HG03432 (cell line): ENCODE results near the gene GRN.
"Not testable (repeated sequence)": the region's sequence is repeated elsewhere in the genome, so short reads cannot be mapped to it uniquely, and the experiment has no call there.

ENCODE experiments used
- ATAC-seq: cut with Tn5 transposase; IDR thresholded peaks from one replicate; pipeline ENCODE4 v1.9.1; 2021; ENCODE audit warnings: mild to moderate bottlenecking, moderate library complexity; ENCODE audit not compliant: unreplicated experiment

GRN gene

DNA sequence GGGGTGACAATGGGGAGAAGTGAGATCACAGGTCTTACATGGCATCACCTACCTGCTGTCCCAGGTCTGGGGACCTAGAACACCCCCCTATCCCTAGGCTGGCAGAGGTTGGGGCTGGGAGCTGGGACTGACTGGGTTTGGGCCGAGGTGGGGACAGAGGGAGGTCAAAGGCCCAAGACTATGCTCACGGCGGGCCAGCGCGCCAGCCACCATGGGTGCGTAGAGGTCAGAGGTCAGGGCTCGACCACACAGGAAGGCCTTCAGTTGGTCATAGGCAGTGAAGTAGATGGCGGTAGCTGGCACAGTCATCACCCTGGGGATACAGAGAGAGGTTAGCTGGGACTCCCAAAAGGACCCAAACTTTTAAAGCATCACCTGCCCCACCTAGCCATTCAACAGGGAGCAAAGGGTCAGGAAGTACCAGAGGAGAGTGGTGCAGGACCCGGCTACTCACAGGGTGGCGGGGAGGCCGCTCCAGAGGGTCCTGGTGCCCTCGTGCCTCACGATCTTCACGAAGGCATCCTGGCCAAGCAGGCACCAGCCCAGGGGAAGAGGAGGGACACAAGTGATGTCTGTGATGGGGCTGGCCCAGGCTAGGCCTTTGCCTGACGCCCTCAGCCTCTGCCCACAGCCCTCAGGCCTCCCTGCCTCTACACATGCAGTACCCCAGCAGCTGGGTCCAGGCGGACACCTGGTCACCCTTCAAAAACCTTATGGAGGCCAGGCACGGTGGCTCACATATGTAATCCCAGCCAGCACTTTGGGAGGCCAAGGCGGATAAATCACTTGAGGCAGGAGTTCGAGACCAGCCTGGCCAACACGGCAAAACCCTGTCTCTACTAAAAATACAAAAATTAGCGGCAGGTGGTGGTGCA, 23.6 kb upstream of the GRN start:
- ATAC-seq = no peak

DNA sequence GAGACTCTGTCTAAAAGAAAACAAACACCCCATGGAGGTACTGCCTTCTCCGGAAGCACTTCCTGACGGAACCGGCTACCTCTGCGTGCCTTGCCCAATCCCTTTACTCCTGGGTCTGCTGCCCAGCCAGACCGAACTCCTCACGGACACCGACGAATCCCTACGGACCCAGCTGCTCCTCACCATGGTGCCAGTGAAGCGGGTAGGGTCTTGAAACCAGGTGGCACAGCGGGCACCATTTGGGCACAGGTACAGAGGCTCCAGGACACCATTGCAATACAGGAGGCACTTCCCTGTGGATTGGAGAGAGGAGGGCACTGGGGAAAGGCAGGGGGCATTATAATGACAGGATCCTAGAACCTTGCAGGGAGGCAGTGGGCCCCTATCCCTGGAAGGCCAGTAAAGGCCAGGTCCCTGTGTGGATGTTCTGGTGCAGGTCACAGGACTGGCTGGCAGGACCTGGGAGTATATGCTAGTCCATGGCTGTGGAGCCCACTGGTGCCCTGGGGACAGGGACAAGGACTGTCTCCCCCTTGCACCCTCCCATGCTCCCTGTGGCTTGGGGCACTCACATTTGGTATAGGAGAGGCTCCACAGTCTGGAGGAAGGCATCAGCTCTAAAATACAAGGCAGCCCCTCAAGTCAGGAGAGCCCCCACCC, 22.7 kb upstream of the GRN start:
- no peak for ATAC-seq

DNA sequence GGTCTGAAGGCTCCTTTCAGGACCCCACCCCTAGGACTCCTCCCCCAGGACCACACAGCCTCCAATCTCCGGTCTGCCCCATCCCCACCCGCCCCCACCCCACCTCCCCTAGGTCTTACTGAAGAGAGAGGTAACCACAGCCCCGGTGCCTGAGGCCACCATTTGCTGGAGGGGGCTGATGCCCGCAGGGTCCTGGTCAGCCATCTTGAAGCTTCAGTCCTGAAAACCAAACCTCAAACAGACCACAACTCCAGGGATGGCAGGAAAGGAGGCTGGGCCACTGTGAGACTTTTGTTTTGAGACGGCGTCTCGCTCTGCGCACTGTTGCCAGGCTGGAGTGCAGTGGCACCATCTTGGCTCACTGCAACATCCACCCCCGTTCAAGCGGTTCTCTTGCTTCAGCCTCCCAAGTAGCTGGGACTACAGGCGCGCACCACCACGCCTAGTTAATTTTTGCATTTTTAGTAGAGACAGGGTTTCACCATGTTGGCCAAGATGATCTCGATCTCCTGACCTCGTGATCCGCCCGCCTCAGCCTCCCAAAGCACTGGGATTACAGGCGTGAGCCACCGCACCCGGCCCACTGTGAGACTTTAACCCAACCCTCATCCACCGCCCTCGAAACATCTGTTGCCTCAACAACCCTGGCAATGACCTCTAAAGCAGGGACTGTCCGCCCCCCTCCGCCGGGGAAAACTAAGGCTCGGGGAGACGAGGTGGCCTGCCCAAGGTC, 21.6 kb upstream of the GRN start:
- no peak for ATAC-seq

DNA sequence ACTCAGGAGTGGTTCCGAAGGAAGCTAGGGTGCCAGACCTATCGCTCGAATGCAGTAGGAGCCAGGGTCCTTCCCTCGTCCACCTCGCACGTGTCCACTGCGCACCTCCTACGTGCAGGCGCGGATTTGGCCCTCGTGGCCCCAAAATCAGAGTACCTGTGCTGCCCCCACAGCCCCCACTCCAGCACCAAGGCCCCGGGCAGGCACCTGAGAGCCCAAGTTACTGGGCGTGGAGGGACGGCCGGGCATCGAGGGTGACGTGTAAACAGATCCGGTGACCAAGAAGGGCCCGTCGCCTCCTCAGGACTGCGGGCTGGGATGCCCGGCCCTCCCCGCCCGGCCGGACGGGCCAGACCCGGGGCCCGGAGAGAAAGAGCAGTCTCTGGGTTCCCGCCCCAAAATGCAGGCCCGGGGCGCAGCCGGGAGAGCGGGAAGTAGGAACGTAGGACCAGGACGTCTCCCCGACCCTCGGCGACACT, 21.0 kb upstream of the GRN start:
- peak; percentile 2 for ATAC-seq

DNA sequence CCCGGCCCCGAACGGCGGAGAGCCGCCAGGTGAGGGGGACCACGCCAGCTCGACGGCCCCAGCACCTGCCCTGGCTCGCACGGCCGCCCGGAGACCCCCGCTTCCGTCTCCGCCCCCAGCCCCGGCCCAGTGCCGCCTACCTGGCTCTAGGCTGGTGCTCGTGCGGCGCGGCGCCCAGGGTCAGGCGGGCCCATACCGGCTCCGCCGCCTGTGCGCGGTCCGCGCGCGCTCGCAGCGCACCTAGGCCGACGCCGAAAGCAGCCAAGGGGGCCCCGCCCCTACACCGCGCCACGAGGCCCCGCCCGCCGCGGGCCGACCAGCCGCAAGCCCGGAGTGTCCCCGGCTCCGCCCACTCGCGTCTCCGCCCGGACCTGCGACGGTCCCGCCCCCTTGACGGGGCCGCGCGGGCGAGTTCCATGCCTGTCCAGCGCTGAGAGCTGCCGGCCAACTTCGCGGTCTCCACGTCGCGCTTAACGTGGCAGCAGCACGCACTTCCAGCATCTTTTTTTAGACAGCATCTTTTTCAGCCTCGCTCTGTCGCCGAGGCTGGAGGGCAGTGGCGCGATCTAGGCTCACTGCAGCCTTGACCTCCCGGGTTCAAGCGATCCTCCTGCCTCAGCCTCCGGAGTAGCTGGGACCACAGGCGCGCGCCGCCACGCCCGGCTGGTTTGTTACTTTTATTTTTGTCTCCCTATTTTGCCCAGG, 20.4 kb upstream of the GRN start, which contains the start of gene SLC25A39:
Gene SLC25A39 (minus strand): TSS at position 253 of the 705 bp plus-strand sequence. CDS start 1,261 bp downstream, outside the sequence.
- ATAC-seq = peak; percentile 75

DNA sequence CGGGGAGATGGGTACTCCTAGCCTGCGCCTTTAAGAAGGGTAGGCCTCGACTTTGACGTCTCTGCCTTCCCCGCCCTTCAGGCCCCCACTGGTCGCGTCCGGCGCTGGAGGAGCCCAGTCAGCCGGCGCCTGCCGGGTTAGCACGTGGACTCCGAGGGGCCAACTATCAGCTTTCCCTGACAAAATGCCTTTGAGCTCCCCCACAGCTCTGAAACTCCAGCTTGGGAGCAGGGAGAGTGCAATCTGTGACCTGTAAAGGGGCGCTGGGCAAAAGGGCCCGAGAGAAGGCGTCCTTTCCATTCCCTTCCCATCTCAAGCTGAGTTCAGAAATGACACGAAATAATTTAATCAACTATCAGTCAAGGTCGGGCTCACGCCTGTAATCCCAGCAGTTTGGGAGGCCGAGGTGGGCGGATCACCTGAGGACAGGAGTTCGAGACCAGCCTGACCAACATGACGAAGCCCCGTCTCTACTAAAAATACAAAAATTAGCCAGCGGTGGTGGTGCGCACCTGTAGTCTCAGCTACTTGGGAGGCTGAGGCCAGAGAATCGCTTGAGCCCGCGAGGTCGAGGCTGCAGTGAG, 18.1 kb upstream of the GRN start:
- peak; percentile 45 for ATAC-seq

DNA sequence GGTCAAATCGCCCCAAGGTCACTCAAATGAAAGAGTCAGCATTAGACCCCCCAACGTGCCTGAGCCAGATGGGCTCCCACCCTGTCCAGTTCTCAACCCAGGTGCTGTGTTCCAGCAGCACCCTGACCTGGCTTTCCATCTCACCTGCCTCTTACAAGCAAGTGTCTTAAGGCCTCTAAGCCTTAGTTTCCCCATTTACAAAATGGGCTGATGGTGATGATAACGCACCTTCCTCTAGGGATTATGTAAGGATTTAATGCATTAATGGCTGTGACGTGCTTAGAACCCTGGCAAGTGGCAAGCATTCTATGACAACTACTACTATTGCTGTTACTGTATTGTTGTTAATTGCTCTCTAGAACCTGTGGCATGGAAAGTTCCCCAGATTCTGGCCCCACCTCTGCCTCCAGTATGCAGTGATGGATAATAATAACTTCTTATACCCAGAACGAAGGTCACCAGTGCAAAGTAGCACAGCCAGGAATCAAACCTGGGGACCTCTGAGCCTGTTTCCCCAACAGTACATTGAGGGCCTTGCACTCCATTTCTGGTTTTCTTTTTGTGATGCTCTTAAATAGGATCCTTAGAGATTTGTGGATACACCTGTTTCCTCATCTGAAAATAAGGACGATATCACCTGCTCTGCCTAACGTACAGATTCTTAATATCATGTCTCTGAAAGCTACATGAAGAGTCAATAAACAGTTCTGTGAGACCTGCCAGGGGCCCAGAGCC, 17.2 kb upstream of the GRN start:
- no peak for ATAC-seq

DNA sequence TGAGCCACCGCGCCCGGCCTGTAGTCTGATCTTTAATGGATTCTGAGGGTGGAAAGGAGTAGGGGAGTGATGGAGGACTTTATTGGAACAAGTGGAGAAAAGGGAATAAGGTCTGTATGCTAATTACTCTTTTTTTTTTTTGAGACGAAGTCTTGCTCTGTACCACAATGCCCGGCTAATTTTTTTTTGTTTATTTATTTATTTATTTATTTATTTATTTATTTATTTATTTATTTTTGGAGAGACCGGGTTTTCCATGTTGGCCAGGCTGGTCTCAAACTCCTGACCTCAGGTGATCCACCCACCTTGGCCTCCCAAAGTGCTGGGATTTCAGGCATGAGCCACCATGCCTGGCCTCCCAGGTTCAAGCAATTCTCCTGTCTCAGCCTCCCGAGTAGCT, 15.6 kb upstream of the GRN start:
- not testable (repeated sequence) for ATAC-seq

DNA sequence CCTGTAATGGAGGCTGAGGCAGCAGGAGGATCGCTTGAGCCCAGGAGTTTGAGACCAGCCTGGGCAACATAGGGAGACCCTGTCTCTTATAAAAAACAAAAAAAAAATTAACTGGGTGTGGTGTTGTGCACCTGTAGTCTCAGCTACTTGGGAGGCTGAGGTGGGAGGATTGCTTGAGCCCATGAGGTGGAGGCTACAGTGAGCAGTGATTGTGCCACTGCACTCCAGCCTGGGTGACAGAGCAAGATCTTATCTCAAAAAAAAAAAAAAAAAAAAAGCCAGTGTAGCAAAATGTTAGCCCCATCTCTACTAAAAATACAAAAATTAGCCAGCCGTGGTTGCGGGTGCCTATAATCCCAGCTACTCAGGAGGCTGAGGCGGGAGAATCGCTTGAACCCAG, 14.8 kb upstream of the GRN start:
- ATAC-seq = not testable (repeated sequence)

DNA sequence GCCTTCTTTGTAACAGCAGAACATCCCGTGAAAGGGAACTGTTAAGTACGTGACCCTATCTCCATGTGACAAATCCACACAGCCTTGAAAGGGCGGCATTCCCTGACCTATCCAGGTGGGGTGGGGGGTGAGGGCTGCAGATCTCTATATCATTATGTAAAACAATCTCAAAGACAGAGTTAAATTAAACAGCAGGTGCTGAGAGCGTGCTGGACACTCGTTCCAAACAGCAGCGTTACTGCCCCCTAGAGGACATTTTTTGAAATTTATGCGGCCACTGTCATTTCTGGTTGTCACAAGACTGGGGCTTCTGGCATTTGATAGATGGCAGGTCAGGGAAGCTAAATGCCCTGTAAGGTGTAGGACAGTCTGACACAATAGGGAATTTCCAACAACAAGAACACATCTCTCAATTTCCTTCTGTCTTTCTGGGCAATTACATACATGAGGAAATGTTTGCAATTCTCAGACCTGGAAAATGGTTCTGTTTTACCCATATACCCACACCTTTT, 13.8 kb upstream of the GRN start:
- ATAC-seq = no peak

DNA sequence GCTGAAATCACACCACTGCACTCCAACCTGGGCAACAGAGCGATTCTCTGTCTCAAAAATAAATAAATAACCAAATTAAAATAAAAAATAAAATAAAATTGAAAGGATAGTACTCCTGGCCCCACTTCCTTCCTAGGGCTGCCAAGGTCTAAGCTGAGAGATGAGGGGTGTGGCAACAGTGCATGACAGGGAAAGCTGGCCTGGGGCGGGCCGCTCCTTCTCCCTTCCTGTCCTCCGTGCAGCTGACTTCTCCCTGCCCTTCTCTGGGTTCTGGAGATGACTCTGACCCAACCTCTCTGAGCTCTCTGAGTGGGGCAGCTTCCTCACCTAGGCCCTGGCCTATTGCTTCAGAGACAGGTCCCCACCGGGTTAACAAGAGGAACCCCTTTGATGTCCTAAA, 11.7 kb upstream of the GRN start:
- no peak for ATAC-seq

DNA sequence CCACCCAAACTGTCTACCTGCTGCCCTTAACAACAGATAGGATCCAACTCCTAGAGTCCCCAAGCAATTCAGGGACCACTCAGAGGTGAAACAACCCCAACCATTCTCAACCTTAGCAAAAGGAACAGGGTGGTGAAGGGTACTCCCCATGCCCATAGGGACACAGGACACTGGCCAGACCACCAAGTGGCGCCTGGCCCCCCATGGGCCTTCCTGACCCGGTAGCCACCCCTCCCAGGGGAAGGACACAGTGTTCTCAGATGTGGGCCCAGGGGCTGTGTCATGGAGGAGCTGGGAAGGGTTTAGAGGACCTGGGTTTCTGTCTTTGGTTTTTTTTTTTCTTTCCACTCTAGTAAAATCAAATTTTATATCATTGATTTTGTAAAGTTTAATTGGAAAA, 10.8 kb upstream of the GRN start:
- ATAC-seq = no peak

DNA sequence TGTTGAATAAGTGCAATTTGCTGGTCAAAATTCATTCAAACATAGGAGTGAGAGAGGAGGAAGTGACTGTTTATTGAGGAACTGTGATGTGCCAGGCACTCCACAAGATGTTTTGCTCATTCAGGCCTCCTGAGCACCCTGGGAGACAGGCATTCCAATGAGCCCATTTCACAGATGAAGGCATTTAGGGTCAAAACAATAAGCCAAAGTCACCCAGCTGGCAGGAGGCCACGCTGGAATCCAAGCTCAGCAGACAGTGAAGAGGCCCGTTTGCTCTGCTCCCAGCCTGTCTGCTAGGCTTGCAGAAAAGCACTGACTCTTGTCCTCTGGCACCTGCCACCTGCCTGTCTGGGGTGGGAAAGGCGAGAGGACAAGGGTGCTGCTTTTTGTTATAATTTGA, 10.4 kb upstream of the GRN start:
- no peak for ATAC-seq

DNA sequence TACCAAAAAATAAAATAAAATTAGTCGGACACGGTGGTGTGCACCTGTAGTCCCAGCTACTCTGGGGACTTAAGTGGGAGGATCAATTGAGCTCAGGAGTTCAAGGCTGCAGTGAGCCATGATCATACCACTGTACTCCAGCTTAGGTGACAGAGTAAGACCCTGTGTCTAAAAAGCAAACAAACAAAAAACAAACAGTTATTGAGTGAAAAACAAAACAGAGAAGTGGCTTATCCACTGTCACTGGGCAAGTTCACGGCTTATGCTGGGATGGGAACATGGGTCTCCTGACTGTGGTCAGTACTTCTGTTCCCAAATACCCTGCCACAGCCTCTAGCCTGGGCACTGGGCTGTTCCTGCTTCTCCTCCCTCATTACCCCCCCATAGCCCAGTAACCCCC, 9.5 kb upstream of the GRN start:
- ATAC-seq = no peak

DNA sequence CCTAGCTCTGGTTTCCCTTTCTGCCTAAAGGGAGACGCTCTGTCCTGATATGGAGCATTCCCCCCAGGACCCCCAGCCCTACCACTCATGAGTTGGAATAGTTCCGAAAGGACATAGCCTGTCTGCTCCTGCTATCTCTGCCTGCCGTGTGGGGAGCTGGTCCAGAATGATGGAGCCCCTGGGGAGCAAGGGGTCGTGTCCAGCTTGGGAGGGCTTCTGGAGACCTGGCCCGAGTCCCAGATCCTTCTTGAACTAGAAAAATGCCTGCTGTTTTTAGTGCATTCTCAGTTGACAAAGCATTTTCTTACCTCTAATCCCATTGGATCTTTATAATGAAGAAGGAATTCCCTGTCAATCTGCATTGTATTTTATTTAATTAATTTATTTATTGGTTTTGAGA, 9.1 kb upstream of the GRN start:
- no peak for ATAC-seq

DNA sequence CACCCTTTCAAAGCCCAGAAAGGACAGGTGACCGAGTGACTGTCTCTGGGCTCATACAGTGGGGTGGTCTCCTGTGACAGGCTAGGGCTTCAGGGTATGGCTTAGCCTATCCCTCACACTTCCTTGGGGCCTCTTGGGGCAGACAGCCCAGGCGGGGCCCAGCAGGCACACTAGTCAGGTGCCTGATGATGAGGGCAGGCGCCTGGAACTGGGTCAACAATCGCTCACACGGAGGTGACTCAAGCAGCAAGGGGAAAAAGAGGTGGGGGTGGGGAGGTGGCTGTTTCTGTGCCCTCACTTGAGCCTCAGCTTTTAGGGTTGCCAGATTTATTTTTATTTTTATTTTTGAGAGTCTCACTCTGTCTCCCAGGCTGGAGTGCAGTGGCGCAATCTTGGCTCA, 6.4 kb upstream of the GRN start:
- no peak for ATAC-seq

DNA sequence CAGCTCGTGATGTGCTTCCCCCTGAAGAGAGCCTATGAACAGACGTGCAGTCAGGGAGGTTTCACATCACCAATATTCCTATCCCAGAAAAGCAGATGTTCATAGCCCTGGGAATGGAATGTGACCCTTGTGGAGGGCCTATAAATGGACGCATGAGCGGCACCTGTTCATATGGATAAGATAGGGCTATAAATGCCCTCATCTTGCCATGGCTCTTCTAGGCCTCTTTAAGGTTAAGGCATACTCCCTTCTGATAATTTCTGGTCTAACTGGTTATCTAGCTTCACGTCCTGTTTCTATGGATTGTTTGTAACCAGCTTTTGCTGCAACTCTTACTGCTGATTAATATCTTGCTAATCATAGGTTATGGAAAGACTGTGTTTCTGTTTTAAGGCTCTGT, 4.5 kb upstream of the GRN start:
- ATAC-seq = not testable (repeated sequence)

DNA sequence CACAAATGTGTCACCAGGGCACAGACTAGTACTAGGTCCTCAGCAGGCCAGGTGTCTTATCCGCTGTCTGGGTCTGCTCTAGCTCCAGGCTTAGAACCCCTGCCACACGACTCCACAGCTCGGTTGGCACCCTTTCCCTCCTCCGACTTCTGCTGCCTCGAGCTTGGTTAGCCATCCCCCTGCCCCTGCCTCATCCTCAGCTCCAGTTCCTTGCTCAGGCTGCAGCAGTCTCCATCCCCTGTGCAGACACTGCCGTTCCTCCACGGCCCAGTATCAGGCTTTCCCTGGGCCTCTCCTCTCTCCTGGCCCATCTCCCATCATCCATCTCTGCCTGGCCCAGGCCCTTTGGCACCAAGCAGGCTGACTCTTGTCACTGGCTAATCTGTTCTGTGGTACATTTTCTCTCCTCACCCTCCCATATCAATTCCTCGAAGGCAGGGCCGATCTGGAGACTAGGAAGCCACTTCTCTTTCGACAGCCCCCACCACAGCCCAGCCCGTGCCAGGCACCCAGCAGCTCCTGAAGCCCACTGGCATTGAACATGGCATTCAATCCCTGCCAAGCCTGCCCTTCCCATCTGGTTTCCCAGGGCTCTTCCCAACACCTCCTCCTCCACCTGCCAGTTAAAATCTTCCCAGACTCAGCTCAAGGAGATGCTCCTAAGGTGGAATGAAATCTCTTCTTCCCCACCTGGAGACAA, 1.4 kb upstream of the GRN start:
- ATAC-seq = no peak

DNA sequence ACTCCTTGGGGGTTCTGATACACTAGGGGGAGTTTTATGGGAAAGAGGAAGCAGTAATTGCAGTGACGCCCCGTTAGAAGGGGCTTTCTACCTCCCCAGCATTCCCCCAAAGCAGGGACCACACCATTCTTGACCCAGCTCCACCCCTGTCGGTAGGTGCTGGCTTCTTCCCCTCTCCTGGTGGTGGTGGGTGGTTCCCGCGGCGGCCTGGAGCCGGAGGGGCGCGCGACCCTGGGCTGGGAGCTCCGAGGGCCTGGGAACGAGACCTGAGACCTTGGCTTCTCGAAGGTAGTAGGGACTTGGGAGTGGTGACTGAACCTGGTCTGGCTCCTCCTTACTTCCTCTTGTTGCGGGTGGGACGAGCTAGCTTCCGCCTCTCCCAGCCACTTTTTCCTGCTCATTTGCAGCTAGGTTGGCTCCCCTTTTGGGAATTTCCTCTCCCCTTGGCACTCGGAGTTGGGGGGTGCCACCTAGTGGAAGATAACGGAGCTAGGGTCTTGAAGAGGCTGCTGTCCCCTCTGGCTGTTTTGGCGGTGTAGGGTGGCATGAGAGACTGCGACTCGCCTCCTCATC, 438 bp downstream of the GRN start:
- ATAC-seq = peak; percentile 7
